NOMO-1 treated with DMSO at 0.1 percent for 48 hours (cell line): ENCODE results near the gene NRXN3.

Experiments used
- DNase-seq: peaks from one replicate; lab custom pipeline; 2025; ENCODE audit not compliant: unreplicated experiment; lab: John Stamatoyannopoulos, UW

Gene NRXN3

GRCh38 chr14:78782551-78782950 is 612.4 kb downstream of the NRXN3 start:
- no peak for DNase-seq

GRCh38 chr14:78785265-78785664 is 615.1 kb downstream of the NRXN3 start:
- no peak for DNase-seq

- no peak for DNase-seq
These were observed 618.5 kb downstream of the NRXN3 start for GRCh38 chr14:78788467-78789360.

- DNase-seq, result no peak
These were observed 620.1 kb downstream of the NRXN3 start for GRCh38 chr14:78790271-78790670.

GRCh38 chr14:78798757-78799156 is 628.6 kb downstream of the NRXN3 start:
- DNase-seq, result no peak

GRCh38 chr14:78805570-78805969 is 635.4 kb downstream of the NRXN3 start:
- DNase-seq, result no peak

- no peak for DNase-seq
These were observed 652.9 kb downstream of the NRXN3 start for GRCh38 chr14:78823035-78823434.

GRCh38 chr14:78823516-78823915 is 653.3 kb downstream of the NRXN3 start:
- DNase-seq, result no peak

GRCh38 chr14:78829274-78829673 is 659.1 kb downstream of the NRXN3 start:
- no peak for DNase-seq

- no peak for DNase-seq
These were observed 664.7 kb downstream of the NRXN3 start for GRCh38 chr14:78834766-78835451.

GRCh38 chr14:78835909-78836308 is 665.7 kb downstream of the NRXN3 start:
- no peak for DNase-seq

- DNase-seq, result peak; percentile 45
These were observed 666.6 kb downstream of the NRXN3 start for GRCh38 chr14:78836777-78837176.

GRCh38 chr14:78838959-78839358 is 668.8 kb downstream of the NRXN3 start:
- no peak for DNase-seq

- DNase-seq, result no peak
These were observed 670.7 kb downstream of the NRXN3 start for GRCh38 chr14:78840898-78841297.

GRCh38 chr14:78847801-78848200 is 677.6 kb downstream of the NRXN3 start:
- no peak for DNase-seq

- DNase-seq, result no peak
These were observed 678.2 kb downstream of the NRXN3 start for GRCh38 chr14:78848234-78848820.

- no peak for DNase-seq
These were observed 679.8 kb downstream of the NRXN3 start for GRCh38 chr14:78849952-78850351.

- DNase-seq, result no peak
These were observed 681.0 kb downstream of the NRXN3 start for GRCh38 chr14:78851189-78851588.

GRCh38 chr14:78852040-78852439 is 681.9 kb downstream of the NRXN3 start:
- DNase-seq, result no peak

GRCh38 chr14:78857974-78858373 is 687.8 kb downstream of the NRXN3 start:
- no peak for DNase-seq

GRCh38 chr14:78863143-78863542 is 693.0 kb downstream of the NRXN3 start:
- DNase-seq, result peak; percentile 4

- DNase-seq, result no peak
These were observed 702.7 kb downstream of the NRXN3 start for GRCh38 chr14:78872837-78873236.
